GM18511 (cell line): ENCODE measurements around the gene FANCM.
A peak's percentile ranks its signal among the peaks of the same experiment; 100 is the strongest.

Experiments
- ATAC-seq: cut with Tn5 transposase; IDR thresholded peaks from one replicate; pipeline ENCODE4 v1.9.1; 2021; ENCODE audit warnings: mild to moderate bottlenecking, moderate library complexity; ENCODE audit not compliant: unreplicated experiment

The FANCM gene, protein sequence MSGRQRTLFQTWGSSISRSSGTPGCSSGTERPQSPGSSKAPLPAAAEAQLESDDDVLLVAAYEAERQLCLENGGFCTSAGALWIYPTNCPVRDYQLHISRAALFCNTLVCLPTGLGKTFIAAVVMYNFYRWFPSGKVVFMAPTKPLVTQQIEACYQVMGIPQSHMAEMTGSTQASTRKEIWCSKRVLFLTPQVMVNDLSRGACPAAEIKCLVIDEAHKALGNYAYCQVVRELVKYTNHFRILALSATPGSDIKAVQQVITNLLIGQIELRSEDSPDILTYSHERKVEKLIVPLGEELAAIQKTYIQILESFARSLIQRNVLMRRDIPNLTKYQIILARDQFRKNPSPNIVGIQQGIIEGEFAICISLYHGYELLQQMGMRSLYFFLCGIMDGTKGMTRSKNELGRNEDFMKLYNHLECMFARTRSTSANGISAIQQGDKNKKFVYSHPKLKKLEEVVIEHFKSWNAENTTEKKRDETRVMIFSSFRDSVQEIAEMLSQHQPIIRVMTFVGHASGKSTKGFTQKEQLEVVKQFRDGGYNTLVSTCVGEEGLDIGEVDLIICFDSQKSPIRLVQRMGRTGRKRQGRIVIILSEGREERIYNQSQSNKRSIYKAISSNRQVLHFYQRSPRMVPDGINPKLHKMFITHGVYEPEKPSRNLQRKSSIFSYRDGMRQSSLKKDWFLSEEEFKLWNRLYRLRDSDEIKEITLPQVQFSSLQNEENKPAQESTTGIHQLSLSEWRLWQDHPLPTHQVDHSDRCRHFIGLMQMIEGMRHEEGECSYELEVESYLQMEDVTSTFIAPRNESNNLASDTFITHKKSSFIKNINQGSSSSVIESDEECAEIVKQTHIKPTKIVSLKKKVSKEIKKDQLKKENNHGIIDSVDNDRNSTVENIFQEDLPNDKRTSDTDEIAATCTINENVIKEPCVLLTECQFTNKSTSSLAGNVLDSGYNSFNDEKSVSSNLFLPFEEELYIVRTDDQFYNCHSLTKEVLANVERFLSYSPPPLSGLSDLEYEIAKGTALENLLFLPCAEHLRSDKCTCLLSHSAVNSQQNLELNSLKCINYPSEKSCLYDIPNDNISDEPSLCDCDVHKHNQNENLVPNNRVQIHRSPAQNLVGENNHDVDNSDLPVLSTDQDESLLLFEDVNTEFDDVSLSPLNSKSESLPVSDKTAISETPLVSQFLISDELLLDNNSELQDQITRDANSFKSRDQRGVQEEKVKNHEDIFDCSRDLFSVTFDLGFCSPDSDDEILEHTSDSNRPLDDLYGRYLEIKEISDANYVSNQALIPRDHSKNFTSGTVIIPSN (N-terminal part only)

DNA sequence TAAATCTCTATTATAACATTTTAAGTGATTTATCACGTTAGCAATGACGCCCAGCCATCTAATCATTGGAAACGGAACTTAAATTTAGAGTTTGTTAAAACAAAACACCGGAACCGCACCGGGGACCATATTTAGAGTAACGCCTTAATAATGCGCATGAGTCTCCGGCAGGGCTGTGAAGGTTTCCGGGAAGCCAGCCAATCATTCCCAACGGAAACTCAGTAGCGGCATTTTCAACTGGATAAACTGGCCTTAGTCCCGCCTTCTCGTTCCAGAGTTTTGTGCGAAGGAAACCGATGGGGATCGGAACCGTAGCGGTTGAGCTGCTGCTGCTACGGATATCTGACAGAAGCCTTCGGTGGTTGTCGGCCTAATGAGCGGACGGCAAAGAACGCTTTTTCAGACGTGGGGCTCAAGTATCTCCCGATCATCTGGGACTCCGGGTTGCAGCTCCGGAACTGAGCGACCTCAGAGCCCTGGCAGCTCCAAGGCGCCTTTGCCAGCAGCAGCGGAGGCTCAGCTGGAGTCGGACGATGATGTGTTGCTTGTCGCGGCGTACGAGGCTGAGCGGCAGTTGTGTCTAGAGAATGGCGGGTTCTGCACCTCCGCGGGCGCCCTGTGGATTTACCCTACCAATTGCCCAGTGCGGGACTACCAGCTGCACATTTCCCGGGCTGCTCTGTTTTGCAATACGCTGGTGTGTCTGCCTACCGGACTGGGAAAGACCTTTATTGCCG, at the start of gene FANCM:
TSS of gene FANCM (plus strand) at position 272 of the 737 bp plus-strand sequence. CDS start at position 374, 102 bp downstream.
- peak; percentile 47 for ATAC-seq

DNA sequence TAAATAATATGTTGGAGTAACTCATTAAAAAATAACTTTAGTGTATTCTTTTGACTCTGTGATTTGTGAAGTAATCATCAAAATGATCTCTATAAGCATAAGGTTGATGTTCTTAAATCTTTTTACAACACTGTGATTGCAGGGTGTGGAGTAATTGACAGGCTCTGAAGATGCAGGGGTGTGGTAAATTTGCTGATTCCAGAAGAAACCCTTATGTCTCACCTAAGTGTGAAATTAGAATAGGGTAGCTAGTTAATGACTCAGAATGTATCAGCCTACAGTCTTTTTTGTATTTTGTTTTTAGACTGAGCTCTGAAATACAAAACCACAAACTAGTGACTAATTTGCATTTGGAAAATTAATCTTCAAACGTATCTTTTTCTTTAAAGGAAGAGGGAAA, 45.9 kb upstream of the FANCM start:
- ATAC-seq: peak; percentile 87

DNA sequence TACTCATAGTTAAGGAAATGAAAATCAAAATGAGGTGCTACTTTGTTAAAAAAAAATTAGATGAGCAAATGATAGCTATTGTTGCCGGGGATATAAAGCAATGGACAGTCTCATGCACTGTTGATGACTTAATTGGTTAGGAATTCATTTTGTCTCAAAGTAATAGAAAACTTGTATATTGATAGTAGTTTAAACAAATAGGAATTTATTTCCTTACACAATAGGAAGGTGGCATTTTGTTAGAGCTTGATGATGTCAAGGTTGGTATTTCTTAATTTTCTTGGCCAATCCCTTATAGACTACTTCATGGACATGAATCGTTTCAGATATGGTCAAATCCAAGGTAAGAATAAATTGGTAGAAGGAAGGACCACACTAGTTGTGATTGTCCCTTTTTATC, 44.0 kb upstream of the FANCM start:
- no peak for ATAC-seq

DNA sequence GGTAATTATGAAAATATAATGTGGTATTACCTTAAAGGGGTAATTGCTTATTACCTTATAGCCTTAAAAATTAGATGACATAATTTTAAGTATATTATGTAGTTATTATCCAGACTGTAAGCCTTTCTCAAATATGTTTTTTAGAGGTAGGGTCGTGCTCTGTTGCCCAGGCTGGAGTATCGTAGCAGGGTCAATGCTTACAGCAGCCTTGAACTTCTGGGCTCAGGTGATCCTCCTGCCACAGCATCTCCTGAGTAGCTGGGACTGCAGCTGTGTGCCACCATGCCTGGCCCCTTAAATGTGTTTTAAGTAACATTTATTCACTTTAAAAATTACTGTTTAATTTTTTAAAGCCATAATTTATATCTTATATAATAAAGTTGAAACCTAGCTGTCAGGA, 41.5 kb upstream of the FANCM start:
- no peak for ATAC-seq

DNA sequence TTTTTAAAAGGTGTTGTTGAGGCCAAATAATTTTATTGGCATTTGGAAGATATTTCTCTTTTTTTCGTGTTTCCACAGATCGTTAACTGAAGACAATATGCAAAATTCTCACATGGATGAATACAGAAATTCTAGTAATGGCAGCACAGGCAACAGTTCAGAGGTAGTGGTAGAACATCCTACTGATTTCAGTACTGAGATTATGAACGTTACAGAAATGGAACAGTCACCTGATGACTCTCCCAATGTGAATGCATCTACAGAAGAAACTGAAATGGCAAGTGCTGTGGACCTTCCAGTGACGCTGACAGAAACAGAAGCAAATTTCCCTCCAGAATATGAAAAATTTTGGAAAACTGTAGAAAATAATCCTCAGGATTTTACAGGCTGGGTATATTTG, 40.6 kb upstream of the FANCM start:
- ATAC-seq: no peak

DNA sequence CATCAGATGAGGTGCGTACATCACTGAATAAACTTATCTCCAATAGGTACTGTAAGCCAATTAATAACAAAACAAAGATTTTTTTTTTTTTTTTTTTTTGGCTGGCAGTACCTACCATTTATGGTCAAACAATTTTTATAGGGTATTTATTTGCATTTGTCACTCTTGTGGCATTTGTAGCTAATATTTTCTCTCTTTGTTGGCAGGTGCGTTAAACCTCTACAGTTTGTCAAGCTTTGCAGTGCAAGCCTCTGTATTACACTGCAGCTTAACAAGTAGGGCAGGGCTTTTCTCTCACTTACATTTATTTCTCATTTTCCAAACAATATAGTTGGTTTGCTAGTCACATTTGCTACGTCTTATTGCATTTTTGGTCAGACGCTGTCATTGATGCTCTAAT, 39.5 kb upstream of the FANCM start:
- no peak for ATAC-seq

DNA sequence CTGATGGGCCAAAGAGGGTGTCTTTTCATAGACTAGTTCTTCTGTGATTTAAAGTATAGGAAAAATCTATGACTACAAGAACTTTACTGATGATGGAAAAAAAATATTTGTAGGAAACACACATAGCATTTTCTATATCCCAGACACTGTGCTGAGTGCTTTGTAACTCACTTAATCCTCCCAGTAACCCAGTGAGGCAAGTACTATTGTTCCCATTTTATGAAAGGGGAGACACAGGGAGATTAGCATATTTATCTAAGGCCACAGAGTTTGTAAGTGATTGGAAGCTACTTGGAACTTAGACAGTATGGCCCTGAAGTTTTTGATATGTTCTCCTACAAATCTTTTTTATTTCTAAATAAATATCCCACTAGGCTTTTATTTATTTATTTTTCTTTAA, 31.9 kb upstream of the FANCM start:
- no peak for ATAC-seq

DNA sequence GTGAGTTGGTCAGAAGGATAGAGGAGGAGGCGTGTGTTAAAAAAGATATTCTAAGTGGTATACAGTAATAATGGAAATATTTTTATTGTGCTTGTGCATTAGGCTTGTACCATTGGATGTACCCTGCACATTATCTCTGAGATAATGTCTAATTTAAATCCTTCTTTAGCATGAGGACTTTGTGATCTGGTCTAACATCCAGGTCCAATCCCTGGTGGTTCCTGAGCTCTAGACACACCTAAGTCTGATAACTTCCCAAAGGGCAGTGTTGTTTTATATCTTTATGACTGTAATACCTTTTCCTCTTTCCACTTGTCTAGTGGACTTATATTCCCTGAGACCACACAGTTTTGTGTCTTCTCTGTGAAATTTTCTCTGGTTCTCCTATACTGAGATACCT, 31.2 kb upstream of the FANCM start:
- ATAC-seq: no peak

DNA sequence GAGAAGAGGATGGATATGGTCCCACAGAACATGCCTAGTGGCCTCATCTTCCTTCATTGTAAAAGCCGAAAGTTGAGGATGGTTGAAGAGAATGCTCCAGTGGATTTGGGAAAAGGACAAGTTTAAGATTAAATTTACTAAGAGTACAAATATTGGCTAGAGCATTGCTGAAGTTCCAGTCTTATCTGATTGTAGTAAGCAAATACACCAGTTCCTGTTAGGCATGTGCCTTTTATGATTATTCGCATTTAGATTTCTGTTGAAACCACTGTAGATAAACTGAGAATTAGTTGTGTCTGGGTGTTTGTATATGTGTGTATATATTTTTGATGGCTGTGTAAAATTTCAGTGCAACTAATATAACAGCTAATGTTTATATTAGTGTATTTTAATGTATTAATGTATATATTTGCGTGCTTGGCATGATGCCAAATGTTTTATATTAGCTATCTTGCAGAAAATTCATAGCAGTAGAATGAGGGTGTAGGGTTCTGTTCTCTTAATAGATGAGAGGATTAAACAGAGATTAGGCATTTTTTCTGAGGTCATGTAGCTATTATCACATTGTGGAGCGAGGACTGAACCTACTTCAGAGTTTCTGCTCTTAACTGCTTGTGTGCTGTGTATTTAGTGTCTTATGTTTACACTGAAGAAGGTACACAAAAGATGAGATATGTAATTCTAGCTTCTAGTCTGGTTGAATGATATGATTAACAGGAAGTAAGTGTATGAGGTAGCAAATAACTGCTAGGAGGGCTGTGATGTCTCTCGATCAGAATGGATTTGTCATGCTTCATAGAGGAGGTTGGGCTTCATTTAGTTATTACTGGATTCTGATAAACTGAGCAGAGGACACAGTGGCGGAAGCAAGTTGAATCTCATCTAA, 22.6 kb upstream of the FANCM start:
- ATAC-seq: no peak

DNA sequence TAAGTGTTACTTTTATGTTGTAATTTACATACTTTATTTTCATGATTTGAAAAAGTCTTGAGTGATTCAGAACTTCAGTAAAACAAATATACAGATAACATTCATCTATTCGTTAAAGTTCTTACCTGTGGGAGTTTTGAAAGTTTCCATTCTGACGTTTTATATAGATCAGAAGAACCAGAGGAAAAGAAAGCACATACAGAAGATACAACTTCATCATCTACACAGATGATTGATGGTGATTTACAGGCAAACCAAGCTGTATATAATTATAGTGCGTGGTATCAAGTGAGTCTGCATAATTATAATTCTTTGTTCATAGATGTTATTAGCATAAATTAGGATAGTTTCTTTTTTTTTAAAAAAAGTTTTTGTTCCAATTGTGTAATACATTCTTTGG, 21.4 kb upstream of the FANCM start:
- no peak for ATAC-seq

DNA sequence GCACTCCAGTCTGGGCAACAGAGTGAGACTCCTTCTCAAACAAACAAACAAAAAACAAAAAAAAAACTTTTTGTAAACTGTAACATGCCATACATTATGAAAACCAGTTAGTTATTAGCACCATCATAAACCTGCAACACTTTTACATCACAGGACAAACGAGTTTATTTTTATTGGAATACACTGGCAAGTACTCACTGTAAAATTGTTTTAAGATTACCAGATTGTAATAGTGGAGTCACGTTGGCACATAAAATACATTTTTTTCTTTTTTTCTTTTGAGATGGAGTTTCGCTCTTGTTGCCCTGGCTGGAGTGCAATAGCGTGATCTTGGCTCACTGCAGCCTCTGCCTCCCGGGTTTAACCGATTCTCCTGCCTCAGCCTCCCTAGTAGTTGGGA, 17.1 kb upstream of the FANCM start:
- ATAC-seq: no peak

DNA sequence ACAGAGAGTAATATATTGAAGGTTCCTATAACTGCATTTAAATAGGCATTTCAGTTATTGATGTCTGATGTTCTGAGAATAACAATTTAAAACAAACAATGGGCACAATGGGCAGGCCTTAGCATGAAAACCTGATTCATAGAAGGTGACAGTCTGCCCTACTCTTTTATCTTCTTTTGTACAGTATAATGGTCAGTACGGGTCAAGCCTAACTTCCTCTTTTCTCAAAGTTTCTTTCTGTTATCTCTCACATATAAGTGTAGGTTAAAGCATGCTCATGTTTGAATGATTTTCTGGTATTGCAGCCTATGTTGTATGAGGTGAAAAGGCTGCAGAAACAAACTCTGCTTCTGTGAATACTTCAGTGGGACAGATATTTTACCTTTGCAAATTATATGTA, 15.6 kb upstream of the FANCM start:
- no peak for ATAC-seq

DNA sequence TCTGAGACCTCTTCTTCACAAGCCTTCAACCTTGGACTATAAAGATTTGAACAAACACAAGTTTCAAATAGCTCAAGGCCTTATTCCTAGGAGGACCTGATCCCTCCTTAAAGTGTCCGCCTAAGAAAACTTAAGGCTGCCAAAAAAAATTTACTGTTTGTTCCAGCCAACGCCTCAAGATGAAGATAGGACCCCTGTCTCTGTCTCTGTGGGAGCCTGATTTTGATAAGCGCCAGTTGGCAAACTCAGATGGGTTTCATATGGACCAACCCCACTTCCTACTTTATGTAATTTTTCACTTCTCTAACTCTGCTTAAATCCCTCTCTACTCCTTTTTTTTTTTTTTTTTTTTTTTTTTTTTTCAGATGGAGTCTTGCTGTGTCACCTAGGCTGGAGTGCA, 12.5 kb upstream of the FANCM start:
- ATAC-seq: no peak

DNA sequence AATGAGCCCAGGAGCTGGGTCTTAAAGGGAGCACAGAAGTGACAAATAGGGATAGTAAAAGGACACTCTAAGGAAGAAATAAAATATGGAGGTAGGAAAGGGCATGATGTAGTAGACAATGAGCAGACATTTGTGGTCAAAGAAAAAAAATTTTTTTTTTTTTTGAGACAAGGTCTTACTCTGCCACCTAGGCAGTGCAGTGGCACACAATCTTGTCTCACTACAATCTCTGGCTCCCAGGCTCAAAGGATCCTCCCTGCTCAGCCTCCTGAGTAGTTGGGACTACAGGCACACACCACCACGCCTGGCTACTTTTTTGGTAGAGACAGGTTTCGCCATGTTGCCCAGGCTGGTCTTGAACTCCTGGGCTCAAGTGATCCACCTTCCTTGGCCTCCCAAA, 10.0 kb upstream of the FANCM start:
- no peak for ATAC-seq

DNA sequence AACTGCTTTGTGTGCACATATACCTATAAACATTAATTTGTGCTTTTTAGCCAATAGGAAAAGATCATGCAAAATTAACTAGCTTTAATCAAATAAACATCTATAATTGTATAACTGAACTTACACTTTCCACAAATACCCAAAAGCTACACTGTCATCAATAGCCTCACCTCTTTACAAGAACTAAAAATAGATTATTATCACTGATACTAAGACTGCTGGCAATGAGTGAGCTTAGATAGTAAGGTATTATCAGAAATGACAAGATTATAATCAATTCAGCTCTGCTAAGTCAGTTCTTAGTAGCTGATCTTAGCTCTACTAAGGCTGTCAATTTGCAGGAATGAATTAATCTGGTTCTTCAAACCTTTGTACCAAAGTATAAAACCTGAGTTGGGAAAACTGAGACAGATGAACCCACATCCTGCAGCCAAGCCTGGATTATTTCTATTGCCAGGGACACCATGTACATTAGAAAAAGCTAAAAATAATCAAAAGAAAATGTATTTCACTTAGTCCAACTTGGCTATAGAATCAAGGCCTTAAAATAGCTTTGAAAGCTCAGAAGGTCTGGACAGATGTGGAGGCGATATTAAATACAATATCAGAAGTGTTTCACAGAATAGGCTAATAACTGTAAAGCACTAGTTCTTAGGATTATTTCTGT, 6.6 kb upstream of the FANCM start:
- ATAC-seq: no peak

DNA sequence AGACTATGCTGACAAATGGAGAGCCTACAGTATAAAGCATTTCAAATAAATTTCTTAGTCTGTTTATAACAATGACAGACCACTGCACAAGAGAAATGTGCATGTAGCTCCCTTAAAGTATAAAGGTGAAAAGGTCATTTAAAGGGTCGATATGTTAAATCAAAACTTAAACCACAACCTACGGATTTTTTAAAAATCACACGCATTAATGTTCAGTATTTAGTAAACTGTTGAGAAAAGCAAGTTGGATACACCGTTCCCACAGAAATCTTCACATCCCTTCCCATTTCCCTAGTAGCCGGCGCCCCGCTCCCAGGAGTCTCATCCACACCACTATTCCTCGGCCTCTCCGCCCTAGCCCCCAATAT, 2.1 kb upstream of the FANCM start:
- no peak for ATAC-seq

DNA sequence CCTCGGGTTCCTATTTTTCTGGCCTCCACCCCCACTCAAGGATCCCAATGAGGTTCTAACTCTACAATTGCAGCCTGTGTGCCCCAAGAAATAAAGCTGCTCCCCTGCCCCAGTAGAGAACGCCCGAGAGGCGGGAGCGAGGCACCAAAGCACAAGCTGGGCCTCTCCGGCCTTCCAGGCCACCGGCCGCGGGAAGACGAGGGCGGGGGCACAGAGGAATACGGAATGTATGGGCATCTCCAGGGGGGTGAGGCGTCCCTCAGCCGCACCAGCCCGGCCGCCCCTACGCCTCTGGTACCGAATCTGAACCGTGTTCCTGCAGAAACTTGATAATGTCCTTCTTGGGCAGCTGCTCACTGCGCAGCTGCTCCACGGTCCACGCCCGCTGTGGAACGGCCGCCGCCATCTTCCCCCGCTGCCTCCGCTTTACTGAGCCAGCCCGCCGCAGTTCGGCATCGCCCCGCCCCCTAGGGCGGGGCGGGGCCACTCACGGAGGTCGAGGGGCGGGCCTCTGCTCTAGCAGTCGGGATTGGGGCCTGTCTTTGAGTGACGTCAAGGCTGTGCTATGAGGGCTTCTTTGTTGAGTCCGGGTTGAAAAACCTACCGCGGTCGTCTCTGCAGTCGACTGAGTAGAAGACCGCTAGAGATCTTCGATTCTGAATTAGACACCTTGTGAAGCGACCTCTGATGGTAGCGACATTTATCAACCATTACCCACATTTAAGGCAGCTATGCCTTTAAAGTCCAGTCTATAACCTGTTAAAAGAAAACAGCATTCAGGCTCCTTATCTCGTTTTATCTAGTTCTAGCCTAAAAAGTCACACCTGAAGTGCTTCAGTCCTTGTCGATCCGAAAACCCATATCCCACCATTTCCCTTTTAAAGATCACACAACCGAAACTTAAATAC, 1.4 kb upstream of the FANCM start, which contains the start of gene FKBP3:
TSS of gene FKBP3 (minus strand) at position 431 of the 908 bp plus-strand sequence. CDS start at position 406, 25 bp downstream.
- ATAC-seq: peak; percentile 92

DNA sequence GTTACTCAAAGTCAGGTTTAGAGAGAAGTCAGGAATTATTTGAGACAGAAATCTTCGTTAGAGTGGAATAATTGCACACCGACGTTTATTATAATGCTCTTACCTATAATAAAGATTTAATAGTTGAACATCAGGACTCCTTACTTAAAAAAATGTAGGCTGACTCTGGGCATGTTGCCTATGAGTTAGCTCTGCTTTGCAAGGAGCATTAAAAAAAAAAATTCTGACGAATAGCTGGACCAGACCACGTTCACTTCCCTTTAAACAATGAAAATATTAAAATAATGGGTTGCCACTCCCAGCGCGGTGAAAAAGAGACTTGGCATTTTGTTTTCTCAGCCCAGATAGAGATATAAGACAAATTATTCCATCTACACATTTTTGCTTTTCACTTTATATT, 574 bp upstream of the FANCM start:
- no peak for ATAC-seq
